Psoas muscle (tissue), 8 donors: ENCODE data around the gene GP5. TPM values are rescaled to one million over a fixed set of nuclear protein-coding genes. Genes with fewer than 3 reads are reported as not detected.

Experiments
- ATAC-seq, 4 donors: fragments of 200-7000 bp; cut with Tn5 transposase; one replicate each; pipeline ENCODE4 v1.9.1; 2020; ENCODE audit warnings: moderate library complexity in 3 of 4, mild to moderate bottlenecking in 2 of 4
- DNase-seq, 2 donors: peaks; one replicate each; pipeline ENCODE4 v3.0.0-alpha.2; 2020
- H3K27ac ChIP-seq: fragments of 200-600 bp; one replicate; pipeline ENCODE4 v1.8.0; 2022
- H3K27me3 ChIP-seq, 3 donors: fragments of 200-600 bp in 1 of 3; one replicate each; pipeline versions ENCODE4 v1.6.1 to v1.8.0; 2013 to 2022; ENCODE audit warnings: low read length in 2 of 3, mild to moderate bottlenecking in 2 of 3, moderate library complexity in 1 of 3; ENCODE audit not compliant: insufficient read depth in 3 of 3
- H3K36me3 ChIP-seq, 2 donors: fragments of 200-600 bp in 1 of 2; one replicate each; pipeline versions ENCODE4 v1.6.1 to v1.8.0; 2013 to 2022; ENCODE audit warnings: low read depth in 1 of 2, mild to moderate bottlenecking in 1 of 2, moderate library complexity in 1 of 2; ENCODE audit not compliant: insufficient read depth in 1 of 2
- H3K4me1 ChIP-seq: fragments of 200-600 bp; one replicate; pipeline ENCODE4 v1.8.0; 2022
- H3K4me3 ChIP-seq: fragments of 200-600 bp; one replicate; pipeline ENCODE4 v1.8.0; 2022; ENCODE audit warnings: mild to moderate bottlenecking
- H3K9me3 ChIP-seq: fragments of 200-600 bp; one replicate; pipeline ENCODE4 v1.8.0; 2022
- WGBS, 3 donors: extraction: QIAGEN DNeasy Blood & Tissue Kit; methylation state at CpG; one replicate each; pipeline versions ENCODE4 v1.1.6 to v1.1.7; 2013; 5-methylcytosine and 5-hydroxymethylcytosine counted together
- intact Hi-C, 2 donors: fragments of 100-400 bp; cut with DNase I; formaldehyde crosslinking; loops; one replicate each; pipeline versions ENCODE4 v1.11.0 to v1.14.2; 2022
- polyA plus RNA-seq, 3 donors: library from polyadenylated mRNA; stranded (reverse); fragments of 200-250 nt; gene quantifications; one replicate each; pipeline ENCODE4 v1.2.3, GENCODE V29; 2013
- total RNA-seq, 4 donors: library from RNA; stranded (reverse); fragmentation: NEBNext Ultra II Directional in 2 of 4; extraction: Animal tissue kit (Norgen Biotek cat#: 25700) in 2 of 4; gene quantifications; one replicate each; pipeline versions ENCODE4 v1.2.1 to v1.2.4, GENCODE V29; 2021 to 2023
- TF ChIP-seq, protein P1 (sequence below): fragments of 200-600 bp; IDR thresholded peaks from one replicate; pipeline ENCODE4 v1.8.0; 2022; ENCODE audit warnings: antibody characterized with exemption
- donor health status: healthy with polysubstance abuse.
- donor health status: DM: no; HTN: no; CAD: no; lungs with moderate emphysema.
- donor health status: Bipolar disorder and iron deficiency.
- donor health status: healthy.
- donor health status: DM: yes; HTN: yes; CAD: no.
- donor health status: DM: no; HTN: no; CAD: no.
- donor health status: DM: no; HTN: no; CAD: no.
- donor health status: DM: yes; HTN: yes; CAD: no.

GP5 gene
- total and polyA plus RNA-seq, 7 donors: 0.01 TPM; not detected in 6

DNA sequence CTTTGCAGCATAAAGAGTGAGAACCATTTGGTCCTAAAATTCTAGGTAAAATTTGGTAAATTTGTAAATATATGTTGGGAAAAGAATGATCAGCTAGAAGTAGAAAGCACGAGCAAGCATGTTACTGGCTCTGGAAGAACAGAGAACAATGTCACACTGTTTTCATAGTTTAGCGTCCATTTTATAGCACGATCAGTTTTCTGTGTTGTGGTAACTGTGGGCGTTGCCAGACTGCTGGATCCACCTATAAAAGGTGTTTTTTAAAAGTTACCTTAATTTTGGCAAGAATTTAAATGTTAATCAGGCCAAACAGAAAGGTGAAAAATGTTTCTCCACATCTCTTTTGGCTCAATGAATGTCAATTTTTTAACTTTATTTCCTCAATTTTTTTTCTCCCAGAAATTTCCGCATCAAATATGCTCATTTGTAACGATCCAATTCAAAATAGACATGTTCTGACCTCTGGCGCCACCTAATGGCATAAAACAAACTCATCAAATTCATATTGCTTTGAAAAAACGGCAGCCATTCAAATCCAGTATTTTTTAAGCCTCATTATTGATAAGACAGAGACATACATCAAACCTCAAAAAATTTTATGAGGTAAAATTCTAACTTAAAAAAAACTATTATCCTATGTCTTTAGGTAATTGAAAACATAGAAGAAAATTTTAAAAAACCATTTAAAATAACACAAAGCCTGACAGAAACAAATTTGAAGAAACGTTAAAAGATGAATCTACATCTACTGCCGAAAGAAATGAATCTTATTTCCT is 5.5 kb upstream of the GP5 start:
- 43 to 47% (median 45%) methylated on average over 10 of the region's 10 CpGs for WGBS, 3 donors
- Histone ChIP-seq H3K4me1 (no peaks in the 10 kb centered on the region), H3K27me3 (peaks cover 0 to 4% (median 0%) of the 10 kb centered on the region in 3 donors), H3K9me3 (no peaks in the 10 kb centered on the region), H3K27ac (no peak overlapping the region), H3K4me3 (no peak overlapping the region), H3K36me3 (peaks cover 8 to 42% of the 10 kb centered on the region in 2 donors)
- ATAC-seq: no peak
- TF ChIP-seq, protein P1, sequence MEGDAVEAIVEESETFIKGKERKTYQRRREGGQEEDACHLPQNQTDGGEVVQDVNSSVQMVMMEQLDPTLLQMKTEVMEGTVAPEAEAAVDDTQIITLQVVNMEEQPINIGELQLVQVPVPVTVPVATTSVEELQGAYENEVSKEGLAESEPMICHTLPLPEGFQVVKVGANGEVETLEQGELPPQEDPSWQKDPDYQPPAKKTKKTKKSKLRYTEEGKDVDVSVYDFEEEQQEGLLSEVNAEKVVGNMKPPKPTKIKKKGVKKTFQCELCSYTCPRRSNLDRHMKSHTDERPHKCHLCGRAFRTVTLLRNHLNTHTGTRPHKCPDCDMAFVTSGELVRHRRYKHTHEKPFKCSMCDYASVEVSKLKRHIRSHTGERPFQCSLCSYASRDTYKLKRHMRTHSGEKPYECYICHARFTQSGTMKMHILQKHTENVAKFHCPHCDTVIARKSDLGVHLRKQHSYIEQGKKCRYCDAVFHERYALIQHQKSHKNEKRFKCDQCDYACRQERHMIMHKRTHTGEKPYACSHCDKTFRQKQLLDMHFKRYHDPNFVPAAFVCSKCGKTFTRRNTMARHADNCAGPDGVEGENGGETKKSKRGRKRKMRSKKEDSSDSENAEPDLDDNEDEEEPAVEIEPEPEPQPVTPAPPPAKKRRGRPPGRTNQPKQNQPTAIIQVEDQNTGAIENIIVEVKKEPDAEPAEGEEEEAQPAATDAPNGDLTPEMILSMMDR: peak; percentile 73
- intact Hi-C loops: loop anchor here (2.0 kb wide), 1 partner anchor 72 kb away; no protein-coding TSS in a partner anchor
- no peak for DNase-seq

GRCh38 chr3:194401868-194402329 is 2.8 kb upstream of the GP5 start:
- Histone ChIP-seq H3K9me3 (no peaks in the 10 kb centered on the region), H3K4me1 (peaks cover 13% of the 10 kb centered on the region), H3K36me3 (peaks cover 4 to 23% of the 10 kb centered on the region in 2 donors), H3K4me3 (no peak overlapping the region), H3K27me3 (peaks cover 0 to 30% (median 2%) of the 10 kb centered on the region in 3 donors), H3K27ac (no peak overlapping the region)
- peak in 3 of 4 donors; percentile 37 to 67 (median 40) for ATAC-seq
- intact Hi-C loops: loop anchor here in 1 of 2 donors (2.0 kb wide), 1 partner anchor 63 kb away; no protein-coding TSS in a partner anchor
- no peak for DNase-seq
- TF ChIP-seq, protein P1: no peak
- WGBS, 3 donors: 53 to 69% (median 64%) methylated on average over 8 of the region's 8 CpGs

GRCh38 chr3:194401346-194401745 is 2.3 kb upstream of the GP5 start:
- no peak for DNase-seq
- no peak for ATAC-seq
- Histone ChIP-seq H3K27ac (no peak overlapping the region), H3K4me1 (peaks cover 15% of the 10 kb centered on the region), H3K9me3 (no peaks in the 10 kb centered on the region), H3K27me3 (peaks cover 0 to 34% (median 2%) of the 10 kb centered on the region in 3 donors), H3K36me3 (peaks cover 4 to 22% of the 10 kb centered on the region in 2 donors), H3K4me3 (no peak overlapping the region)
- 70 to 82% (median 71%) methylated on average over 9 of the region's 9 CpGs for WGBS, 3 donors
- intact Hi-C loops: no loop called here
- TF ChIP-seq, protein P1: no peak

DNA sequence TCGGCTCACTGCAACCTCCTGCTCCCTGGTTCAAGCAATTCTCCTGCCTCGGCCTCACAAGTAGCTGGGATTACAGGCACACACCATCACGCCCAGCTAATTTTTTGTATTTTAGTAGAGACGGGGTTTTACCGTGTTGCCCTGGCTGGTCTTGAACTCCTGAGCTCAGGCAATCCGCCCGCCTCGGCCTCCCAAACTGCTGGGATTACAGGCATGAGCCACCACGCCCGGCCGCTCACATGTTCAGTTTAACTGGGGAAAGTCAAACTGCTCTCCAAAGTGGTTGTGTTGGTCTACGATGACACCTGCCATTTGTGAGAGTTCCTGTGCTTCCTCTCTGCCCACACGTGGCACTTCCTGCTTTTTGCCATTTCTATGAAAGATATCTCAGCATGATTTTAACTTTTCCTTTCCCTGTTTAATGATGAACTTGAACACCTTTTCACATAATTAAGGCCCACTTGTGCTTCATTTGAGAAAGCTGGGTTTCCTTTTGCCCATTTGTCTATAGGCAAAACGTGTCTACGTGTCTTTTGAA is 877 bp upstream of the GP5 start:
- Histone ChIP-seq H3K27ac (no peak overlapping the region), H3K9me3 (no peaks in the 10 kb centered on the region), H3K4me3 (no peak overlapping the region), H3K36me3 (peaks cover 0 to 8% of the 10 kb centered on the region in 2 donors), H3K4me1 (peaks cover 15% of the 10 kb centered on the region), H3K27me3 (peaks cover 0 to 44% (median 4%) of the 10 kb centered on the region in 3 donors)
- no peak for ATAC-seq
- 88 to 91% (median 91%) methylated on average over 15 of the region's 15 CpGs for WGBS, 3 donors
- DNase-seq: no peak
- TF ChIP-seq, protein P1: no peak
- intact Hi-C loops: loop anchor here in 1 of 2 donors (1.0 kb wide), 1 partner anchor 27 kb away; no protein-coding TSS in a partner anchor
